NCI-H2081 treated with DMSO at 0.1 percent for 48 hours (cell line): Measurements from ENCODE around the gene TTC28.
"Not testable (repeated sequence)": the region's sequence is repeated elsewhere in the genome, so short reads cannot be mapped to it uniquely, and the experiment has no call there.

Source experiments
- DNase-seq: peaks from one replicate; lab custom pipeline; 2025; lab: John Stamatoyannopoulos, UW

TTC28 gene

GRCh38 chr22:28102151-28102812 lies 577.4 kb downstream of the TTC28 start:
- no peak for DNase-seq

DNA sequence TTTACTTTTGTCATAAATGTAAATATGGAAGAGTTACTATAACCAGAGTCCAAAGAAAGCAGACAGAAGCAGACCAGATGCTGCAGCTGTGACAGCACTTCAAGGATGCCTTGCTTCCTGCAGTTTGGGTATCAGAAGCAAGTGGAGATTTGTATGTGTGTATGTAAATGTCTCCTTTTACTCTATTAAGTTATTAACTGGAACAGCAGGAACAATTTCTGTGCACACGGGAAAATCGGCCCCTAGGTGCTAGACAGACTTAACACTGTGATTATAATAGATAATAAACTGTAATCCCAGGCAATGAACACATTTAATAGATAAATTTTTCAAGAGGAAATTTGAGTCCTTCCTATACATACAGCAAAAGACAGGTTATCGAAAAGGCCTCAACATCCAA lies 582.0 kb downstream of the TTC28 start:
- no peak for DNase-seq

DNA sequence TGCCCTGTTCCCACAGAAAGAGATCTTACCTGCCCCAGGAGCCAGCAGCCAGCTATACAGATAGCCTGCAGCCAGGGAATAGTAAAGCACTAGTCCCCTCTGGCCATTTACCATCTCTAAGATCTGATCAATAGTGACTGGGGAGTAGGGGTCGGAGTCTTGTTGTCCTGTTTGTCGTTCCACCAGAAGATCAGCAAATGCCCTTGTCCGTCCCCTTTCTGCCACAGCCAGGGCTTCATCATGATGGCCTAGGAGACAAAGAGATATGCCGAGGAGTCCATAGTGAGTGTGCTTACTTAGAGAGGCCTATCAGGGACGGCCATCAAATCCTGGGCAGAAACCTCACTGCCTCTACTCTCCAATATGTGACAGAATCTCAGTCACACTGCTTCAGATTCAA lies 583.5 kb downstream of the TTC28 start:
- no peak for DNase-seq

DNA sequence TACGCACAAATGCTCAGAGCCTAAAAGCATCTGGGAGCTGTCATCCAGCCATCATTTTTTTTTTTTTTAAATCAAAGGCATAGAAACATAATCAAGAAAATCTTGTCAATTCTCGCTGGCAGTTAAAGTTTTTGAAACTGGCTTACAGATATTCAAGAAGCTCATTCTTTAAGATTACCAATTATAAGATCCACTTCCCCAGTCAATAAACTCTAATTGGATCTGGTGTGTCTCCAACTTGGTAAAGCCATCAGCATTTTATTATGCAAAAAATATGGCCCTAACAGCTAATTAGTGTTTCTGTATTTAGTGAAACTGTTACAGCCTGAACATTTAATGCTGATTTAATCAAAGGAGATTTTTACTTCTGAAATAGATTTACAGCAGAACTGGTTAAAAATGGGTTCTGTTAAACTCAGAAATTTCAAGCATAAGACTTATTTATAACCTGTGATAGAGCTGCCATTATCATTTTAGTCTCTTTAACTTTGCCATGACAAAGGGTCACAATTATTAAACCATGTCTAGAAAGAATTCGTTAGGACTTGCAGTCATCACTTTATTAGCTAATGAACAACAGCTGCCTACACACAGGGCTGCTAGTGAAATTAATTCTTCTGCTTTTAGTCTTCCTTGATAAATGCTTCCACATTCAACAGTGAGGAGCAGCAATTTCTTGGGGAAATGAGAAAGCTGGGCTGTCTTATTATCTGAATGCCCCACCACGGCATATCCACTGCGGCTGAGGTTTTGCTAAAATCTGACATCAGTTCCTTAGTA lies 584.1 kb downstream of the TTC28 start:
- DNase-seq = no peak

GRCh38 chr22:28094771-28095170 lies 584.9 kb downstream of the TTC28 start:
- no peak for DNase-seq

GRCh38 chr22:28093711-28094110 lies 585.9 kb downstream of the TTC28 start:
- DNase-seq = no peak

DNA sequence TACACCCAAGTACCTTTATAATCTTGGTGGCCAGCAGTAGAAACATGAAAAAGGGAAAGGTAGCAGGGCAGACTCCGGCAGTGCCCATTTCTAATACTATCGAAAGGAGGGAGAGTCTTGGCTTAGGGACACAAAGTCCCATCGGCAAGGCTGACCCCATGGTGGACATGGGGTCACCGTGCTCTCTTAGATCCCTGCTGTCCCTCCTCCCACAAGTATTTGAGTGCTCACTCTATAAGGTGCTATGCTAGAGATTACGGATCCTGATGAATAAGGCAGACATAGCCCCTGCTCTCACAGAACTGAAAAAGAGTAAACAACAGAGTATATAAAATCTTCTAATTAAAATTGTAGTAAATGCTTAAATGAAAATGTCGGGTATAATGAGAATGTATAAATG lies 588.2 kb downstream of the TTC28 start:
- no peak for DNase-seq

- not testable (repeated sequence) for DNase-seq
These were observed 590.1 kb downstream of the TTC28 start for GRCh38 chr22:28089541-28089940.

GRCh38 chr22:28077166-28077565 lies 602.5 kb downstream of the TTC28 start:
- DNase-seq = no peak

GRCh38 chr22:28075358-28075981 lies 604.2 kb downstream of the TTC28 start:
- no peak for DNase-seq

DNA sequence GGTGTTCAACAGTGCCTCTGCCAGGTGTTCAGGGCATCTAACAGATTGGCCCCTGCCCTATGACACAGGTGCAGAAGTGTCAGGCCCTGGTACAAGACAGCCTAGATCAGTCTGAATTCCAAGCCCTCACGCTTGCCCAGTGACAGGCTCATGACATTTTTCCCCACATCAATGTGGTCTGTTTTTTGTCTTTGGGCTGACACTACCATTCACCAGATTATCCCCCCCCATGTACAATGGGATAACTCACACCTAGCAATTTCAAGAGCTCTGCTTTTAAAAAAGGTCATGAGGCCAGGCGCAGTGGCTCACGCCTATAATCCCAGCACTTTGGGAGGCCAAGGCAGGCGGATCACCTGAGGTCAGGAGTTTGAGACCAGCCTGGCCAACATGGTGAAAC lies 605.1 kb downstream of the TTC28 start:
- DNase-seq = no peak

DNA sequence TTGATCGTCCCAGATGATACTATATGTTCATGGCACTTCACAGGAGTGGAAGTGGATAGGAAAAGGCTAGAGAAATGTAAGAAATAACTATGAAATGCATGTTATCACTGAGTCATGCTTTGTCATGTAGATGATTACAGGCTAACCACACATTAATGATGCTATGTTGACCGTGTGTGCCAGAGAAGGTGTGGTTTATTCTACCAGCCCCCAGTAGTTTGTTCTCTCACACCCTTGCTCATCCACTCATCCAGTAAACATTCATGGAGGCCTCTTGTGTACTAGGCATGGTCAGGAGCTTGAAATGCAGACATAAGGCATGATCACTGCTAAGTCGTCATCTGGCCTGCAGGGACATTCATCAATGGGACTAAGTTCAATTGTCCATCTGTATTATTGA lies 607.6 kb downstream of the TTC28 start:
- no peak for DNase-seq

DNA sequence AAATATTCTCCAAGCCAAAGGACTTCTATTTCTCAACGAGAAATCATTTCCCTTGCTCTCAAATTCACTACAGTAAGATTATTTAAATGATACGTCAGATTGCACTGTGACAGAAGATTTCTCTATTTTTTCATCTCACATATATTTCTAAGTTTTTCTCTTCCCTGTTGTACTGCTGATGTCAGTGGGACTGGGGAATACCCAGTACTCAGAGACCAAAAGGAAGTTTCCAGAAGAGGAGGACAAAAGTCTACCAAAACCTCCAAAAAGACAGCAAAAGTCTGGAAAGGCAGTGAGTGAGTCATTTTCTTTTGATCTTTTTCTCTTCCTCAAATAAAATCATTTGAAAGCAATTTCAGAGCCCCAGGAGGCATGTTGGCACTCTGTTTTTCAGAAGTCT lies 610.8 kb downstream of the TTC28 start:
- no peak for DNase-seq

DNA sequence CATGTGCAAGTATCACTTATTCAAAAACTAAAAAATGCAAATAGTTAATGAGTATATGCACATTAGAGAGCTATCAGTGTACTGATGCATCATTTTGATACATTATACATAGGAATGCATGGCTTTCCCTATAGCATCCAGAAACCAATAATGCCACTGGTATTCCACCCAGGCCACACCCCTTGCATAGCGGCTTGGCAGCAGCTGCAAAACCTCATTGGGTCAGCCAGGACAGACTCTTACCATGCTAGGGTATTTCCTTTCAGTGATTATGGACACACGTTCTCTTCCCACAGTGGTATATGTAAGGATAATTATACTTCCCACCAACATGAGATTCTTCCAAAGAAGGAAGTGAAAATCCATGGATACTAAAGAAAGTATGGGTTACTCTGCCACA lies 614.7 kb downstream of the TTC28 start:
- no peak for DNase-seq

DNA sequence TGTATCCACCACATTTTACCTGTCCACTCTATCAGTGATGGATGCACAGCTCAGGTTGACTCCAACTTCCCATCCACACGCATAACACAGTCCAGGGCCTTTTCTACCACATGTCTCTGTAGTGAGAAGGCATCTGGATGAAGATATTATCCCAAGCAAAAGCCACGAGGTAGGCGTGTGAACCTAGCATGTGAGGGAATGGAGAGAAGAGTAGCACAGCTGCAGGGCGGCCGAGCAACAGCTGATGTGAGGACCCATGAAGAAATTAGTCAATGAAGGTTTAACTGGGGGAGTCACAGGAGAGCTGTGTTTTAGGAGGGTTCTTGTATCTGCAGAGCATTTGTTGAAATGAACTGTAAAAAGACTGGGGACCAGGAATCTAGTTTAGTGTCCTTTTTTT lies 616.0 kb downstream of the TTC28 start:
- no peak for DNase-seq

GRCh38 chr22:28060594-28060993 lies 619.0 kb downstream of the TTC28 start:
- DNase-seq = not testable (repeated sequence)

- no peak for DNase-seq
These were observed 621.6 kb downstream of the TTC28 start for GRCh38 chr22:28058036-28058435.

DNA sequence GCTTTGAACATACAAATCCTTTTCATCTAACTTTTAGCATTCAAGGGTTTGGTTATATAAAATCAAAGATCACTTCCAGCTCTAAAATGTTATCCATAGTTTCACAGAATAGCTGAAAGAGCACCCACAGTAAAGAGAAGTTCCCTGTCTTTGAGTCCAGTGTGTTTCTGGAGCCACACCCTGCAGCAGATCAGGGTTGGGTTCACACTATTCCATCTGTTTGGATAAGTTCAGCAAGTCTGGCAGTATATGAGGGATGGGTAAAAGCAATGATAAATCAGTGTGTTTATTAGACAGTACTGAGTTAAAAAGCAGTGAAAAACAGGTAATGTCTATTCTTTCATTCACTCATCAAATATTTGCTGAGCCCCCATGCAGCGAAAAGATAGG lies 624.8 kb downstream of the TTC28 start:
- DNase-seq = no peak

DNA sequence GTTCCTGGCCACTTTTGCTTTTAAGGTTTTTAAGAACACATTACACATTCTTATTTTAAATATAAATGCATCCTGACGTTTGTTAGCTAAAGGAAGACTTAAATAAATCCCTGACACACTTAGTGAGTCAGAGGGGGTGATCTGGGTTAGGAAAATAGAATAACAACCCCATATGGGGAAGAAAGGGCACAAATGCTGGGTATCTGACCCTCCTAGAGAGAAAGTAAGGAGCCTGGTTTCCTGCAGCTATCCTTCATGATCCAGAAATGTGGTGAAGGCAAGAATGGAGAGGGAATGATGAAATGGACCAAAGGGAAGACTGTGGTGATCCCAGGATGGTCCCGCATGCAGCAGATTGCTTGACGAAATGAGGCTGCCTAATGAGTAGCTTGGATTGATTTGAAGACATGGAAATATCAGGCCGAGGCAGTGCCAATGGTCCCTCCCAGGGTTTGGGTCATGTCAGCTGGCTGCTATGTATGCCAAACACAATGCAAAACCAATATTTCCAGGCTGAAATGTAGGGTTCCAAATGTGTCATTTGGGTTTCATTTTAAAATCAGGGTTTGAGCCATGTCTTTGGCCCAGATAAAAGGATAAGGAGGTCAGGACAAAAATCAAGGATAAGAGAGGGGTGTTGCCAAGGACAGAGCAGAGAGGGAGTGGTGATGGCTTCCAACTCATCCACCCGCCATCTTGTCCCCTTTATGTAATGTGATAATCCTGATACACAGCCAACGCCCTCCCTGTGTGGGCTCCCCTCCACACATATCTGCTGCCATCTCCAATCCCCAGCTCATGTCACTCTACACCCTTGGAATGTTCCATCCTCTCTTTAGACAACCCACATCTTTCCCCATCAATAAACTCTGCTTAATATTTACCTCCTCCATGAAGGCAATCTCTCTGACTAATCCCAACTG lies 625.5 kb downstream of the TTC28 start:
- no peak for DNase-seq

- DNase-seq = peak; percentile 10
These were observed 626.8 kb downstream of the TTC28 start for GRCh38 chr22:28052825-28053269.

DNA sequence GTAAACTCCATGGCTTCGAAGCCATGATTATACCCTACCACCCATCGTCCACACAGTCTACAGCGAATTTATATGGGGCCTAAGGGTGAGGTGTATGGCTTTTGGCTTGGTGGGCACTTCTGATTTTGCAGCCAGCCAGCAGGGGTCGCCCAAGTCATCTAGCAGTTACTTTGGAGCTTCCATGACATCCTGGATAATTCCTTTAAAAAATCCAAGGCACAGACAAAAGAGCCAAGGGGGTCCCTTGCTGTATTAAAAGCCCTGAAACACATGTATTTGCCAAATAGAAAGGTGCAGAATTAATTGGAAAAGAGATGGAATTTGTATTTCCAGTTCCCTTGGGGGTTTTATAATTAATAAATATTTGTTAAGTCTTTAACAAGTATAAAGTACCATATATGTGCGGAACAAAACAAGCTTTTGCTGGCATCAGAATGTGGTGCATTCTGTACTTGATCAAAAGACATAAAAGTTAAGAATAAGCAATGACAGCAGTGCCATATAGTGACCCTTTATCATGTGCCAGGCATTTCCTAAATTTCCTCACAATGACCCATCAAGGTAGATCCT lies 627.8 kb downstream of the TTC28 start:
- DNase-seq = peak; percentile 11
